Activated T-helper 1 cell treated with anti-CD3 and anti-CD28 coated beads, Interleukin-12 subunit alpha, Interleukin-12 subunit beta, Interleukin-2, Interleukin-4 antibody, amounts not matched to agents 30 ng/mL and 10 ng/mL and 1 ng/mL, durations not matched to agents 14 hours and 24 hours and 36 hours (primary cell): Measurements from ENCODE around the gene NFIB. TPM values are rescaled to one million over a fixed set of nuclear protein-coding genes. Genes with fewer than 3 reads are reported as not detected.

ENCODE experiments used
- DNase-seq: peaks from one replicate; pipeline ENCODE4 v3.0.0; 2021; ENCODE audit warnings: low spot score
- H3K27ac Mint-ChIP-seq: one replicate; pipeline ENCODE4 v1.8.0; 2021; ENCODE audit warnings: mild to moderate bottlenecking, mixed read lengths
- H3K27me3 Mint-ChIP-seq: one replicate; pipeline ENCODE4 v1.8.0; 2022; ENCODE audit warnings: mild to moderate bottlenecking, moderate library complexity, mixed read lengths; ENCODE audit not compliant: insufficient read depth
- H3K36me3 Mint-ChIP-seq: one replicate; pipeline ENCODE4 v1.8.0; 2021; ENCODE audit warnings: low read depth, mixed read lengths
- H3K4me1 Mint-ChIP-seq: one replicate; pipeline ENCODE4 v1.8.0; 2021; ENCODE audit warnings: low read depth, mixed read lengths
- H3K4me3 Mint-ChIP-seq: one replicate; pipeline ENCODE4 v1.8.0; 2021; ENCODE audit warnings: mild to moderate bottlenecking, moderate library complexity, mixed read lengths
- H3K9me3 Mint-ChIP-seq: one replicate; pipeline ENCODE4 v1.8.0; 2021; ENCODE audit warnings: mixed read lengths
- intact Hi-C: fragments of 100-400 bp; cut with micrococcal nuclease; formaldehyde crosslinking; loops from one replicate; pipeline ENCODE4 v1.15.1; 2024
- total RNA-seq: library from RNA; stranded (reverse); gene quantifications from 2 replicates; pipeline ENCODE4 v1.2.3, GENCODE V29; 2022

NFIB gene
- total RNA-seq, 1 donor from 2014 or later: not detected

- Mint-ChIP-seq H3K36me3 (no peaks in the 10 kb centered on the region), H3K27ac (no peak overlapping the region), H3K9me3 (no peaks in the 10 kb centered on the region), H3K4me1 (no peaks in the 10 kb centered on the region), H3K4me3 (no peak overlapping the region), H3K27me3 (no peaks in the 10 kb centered on the region)
- intact Hi-C loops: no loop called here
- no peak for DNase-seq
Measured at GRCh38 chr9:14139287-14139686, 174.7 kb downstream of the NFIB start.

GRCh38 chr9:14136646-14137370, 177.1 kb downstream of the NFIB start:
- Mint-ChIP-seq H3K9me3 (no peaks in the 10 kb centered on the region), H3K27me3 (no peaks in the 10 kb centered on the region), H3K4me1 (no peaks in the 10 kb centered on the region), H3K4me3 (no peak overlapping the region), H3K36me3 (no peaks in the 10 kb centered on the region), H3K27ac (no peak overlapping the region)
- DNase-seq: no peak
- intact Hi-C loops: no loop called here

DNA sequence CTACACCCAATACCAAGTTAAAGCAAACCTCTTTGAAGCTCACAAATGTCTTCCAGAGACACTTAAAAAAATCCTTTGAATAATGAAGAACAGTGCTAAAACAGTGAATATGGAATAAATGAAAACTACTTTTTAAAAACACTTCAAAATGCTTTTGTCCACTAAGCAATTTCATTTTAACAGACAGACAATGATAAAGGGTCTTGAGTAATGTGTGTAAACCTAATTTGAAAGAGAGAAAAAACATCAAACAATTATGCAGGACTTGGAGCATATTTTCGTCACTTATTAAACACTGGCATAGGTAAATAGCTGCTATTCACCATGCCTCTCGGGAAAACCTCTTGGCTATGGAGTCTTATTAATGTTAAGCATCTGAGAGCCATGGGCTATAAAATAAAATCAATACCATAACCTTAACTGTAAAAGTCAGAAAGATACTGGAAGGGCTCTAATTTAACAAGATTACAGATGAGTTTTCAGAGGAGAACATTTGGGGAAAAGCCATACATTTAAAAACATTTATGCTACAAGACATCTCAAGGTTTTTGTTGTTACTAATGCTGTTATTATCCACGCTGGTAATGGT, 177.8 kb downstream of the NFIB start:
- Mint-ChIP-seq H3K36me3 (no peaks in the 10 kb centered on the region), H3K4me1 (no peaks in the 10 kb centered on the region), H3K4me3 (no peak overlapping the region), H3K9me3 (no peaks in the 10 kb centered on the region), H3K27ac (no peak overlapping the region), H3K27me3 (no peaks in the 10 kb centered on the region)
- no peak for DNase-seq
- intact Hi-C loops: no loop called here

DNA sequence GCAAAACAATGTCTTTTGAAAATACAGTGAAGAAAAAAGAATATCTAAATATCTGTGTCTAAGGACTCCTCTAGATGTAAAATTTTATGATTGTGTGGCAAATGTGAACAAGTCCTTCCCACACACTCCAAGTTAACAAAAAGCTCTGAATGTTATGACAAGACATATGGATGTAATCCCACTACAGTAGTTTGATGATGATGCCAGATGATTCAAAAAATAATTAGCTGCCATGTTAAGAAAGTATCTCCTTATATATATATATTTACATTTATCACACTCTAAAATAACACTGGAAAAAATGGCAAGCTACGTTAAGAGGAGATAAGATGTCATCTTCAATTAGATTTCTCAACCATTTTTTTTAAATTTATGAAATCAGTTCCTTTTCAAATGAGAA, 178.5 kb downstream of the NFIB start:
- Mint-ChIP-seq H3K27me3 (no peaks in the 10 kb centered on the region), H3K9me3 (no peaks in the 10 kb centered on the region), H3K4me3 (no peak overlapping the region), H3K4me1 (no peaks in the 10 kb centered on the region), H3K36me3 (no peaks in the 10 kb centered on the region), H3K27ac (no peak overlapping the region)
- intact Hi-C loops: no loop called here
- no peak for DNase-seq

DNA sequence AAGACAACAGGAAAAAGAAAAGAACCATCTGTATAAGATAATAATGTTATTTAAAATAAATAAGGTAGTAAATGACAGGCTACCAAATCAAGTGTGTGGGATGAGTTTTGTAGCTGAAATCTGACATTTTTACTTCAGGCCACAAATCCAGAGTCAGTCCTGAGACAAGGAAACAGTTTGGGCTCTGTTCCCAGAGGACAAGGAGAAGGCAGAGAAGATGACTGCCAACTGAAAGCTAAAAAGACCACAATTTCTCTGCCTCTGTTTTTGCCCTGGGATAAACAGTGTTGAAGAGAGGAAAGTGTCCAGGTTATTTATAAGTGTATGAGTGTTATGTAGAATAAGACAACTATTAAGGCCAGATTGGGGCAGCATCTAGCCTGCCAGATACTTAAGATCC, 180.5 kb downstream of the NFIB start:
- Mint-ChIP-seq H3K27me3 (no peaks in the 10 kb centered on the region), H3K27ac (no peak overlapping the region), H3K4me3 (no peak overlapping the region), H3K9me3 (no peaks in the 10 kb centered on the region), H3K4me1 (no peaks in the 10 kb centered on the region), H3K36me3 (no peaks in the 10 kb centered on the region)
- DNase-seq: no peak
- intact Hi-C loops: no loop called here

GRCh38 chr9:14132775-14133174, 181.2 kb downstream of the NFIB start:
- no peaks in the 10 kb centered on the region for H3K9me3 Mint-ChIP-seq
- no peak overlapping the region for H3K4me3 Mint-ChIP-seq
- H3K36me3 Mint-ChIP-seq: no peaks in the 10 kb centered on the region
- H3K4me1 Mint-ChIP-seq: no peaks in the 10 kb centered on the region
- DNase-seq: no peak
- H3K27me3 Mint-ChIP-seq: no peaks in the 10 kb centered on the region
- intact Hi-C loops: no loop called here
- H3K27ac Mint-ChIP-seq: no peak overlapping the region

- no peak overlapping the region for H3K27ac Mint-ChIP-seq
- H3K36me3 Mint-ChIP-seq: no peaks in the 10 kb centered on the region
- no peaks in the 10 kb centered on the region for H3K27me3 Mint-ChIP-seq
- intact Hi-C loops: no loop called here
- H3K4me3 Mint-ChIP-seq: no peak overlapping the region
- no peak for DNase-seq
- no peaks in the 10 kb centered on the region for H3K9me3 Mint-ChIP-seq
- no peaks in the 10 kb centered on the region for H3K4me1 Mint-ChIP-seq
Measured at GRCh38 chr9:14131356-14132088, 182.4 kb downstream of the NFIB start.

- no peak overlapping the region for H3K4me3 Mint-ChIP-seq
- no peaks in the 10 kb centered on the region for H3K9me3 Mint-ChIP-seq
- no peaks in the 10 kb centered on the region for H3K4me1 Mint-ChIP-seq
- intact Hi-C loops: no loop called here
- H3K36me3 Mint-ChIP-seq: no peaks in the 10 kb centered on the region
- no peak for DNase-seq
- H3K27ac Mint-ChIP-seq: no peak overlapping the region
- no peaks in the 10 kb centered on the region for H3K27me3 Mint-ChIP-seq
Measured at GRCh38 chr9:14127656-14128055, 186.3 kb downstream of the NFIB start.

DNA sequence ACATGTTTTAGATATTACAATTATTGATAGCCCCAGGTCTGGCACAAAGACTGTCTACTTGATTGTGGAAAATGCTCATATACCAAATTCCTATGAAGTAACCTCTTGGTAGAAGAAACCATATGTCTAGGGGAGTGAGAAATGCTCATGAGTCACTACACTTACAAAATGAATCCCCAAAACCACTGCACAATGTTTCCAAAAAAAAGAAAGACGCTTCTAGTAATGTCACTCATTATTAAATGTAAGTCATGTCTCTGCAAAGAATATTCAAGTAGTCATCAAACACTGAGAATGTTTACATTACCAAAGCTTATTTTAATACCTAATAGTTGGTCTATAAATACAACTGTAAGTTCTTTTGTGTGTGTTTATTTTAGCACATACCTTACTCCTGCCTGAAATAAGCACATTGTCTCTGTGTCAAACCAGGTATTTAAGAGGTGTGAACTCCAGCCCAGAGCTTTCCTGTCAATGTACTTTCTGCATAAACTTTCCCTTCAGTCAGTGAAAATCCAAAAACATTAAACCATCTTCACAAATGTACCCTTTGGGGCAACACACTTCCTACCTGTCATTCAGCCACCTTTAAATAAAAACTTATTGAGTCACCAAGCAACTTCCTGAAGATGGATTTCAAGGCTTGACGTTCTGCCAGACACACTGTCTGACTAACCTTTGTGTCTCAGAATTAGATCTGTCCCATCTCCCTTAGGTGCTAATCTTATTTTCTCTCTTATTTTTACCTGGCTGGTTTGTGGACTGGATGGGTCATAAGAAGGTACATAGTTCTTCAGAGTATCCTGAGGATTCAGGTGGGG, 194.0 kb downstream of the NFIB start:
- no peaks in the 10 kb centered on the region for H3K9me3 Mint-ChIP-seq
- H3K36me3 Mint-ChIP-seq: no peaks in the 10 kb centered on the region
- no peak overlapping the region for H3K4me3 Mint-ChIP-seq
- intact Hi-C loops: no loop called here
- no peak overlapping the region for H3K27ac Mint-ChIP-seq
- no peaks in the 10 kb centered on the region for H3K27me3 Mint-ChIP-seq
- no peaks in the 10 kb centered on the region for H3K4me1 Mint-ChIP-seq
- no peak for DNase-seq

DNA sequence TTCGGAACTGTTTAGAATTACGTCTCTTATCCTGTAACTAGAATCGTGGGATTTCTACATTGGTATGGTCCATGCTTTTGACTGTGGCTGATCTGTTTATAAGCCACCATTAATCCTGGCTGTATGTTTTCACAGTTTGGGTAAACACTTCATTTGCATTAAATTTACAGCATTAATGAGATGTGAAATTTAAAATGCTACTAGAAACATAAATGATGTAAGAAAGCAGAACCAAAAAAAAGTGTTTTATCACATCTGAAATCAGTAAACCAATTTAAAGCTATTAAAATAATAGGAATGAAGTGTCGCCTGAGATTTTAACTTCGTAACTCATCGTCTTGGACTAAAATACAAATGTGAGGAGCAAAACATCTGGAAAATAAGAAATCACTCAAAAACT, 201.7 kb downstream of the NFIB start:
- Mint-ChIP-seq H3K4me1 (no peaks in the 10 kb centered on the region), H3K27me3 (no peaks in the 10 kb centered on the region), H3K36me3 (no peaks in the 10 kb centered on the region)

DNA sequence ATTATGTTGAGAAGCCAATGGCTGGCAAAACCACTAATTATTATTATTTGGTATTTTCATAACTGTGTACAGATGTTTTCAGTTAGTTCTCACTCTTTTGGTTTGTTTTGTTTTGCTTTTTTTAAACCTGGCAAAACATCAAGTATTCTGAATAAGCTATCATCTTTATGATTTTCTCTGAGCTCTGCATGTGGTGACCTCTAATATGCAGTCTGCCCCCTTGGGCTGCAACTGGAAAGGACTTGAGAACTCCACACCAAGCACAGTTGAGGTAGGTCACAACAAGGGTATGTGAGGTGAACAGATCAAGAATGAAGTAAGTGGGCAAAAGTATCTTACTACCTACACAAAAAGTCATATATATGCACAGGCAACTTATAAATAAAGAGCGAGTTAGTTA, 202.2 kb downstream of the NFIB start:
- no peak for DNase-seq
- no peak overlapping the region for H3K4me3 Mint-ChIP-seq
- no peaks in the 10 kb centered on the region for H3K9me3 Mint-ChIP-seq
- H3K36me3 Mint-ChIP-seq: no peaks in the 10 kb centered on the region
- no peaks in the 10 kb centered on the region for H3K27me3 Mint-ChIP-seq
- no peaks in the 10 kb centered on the region for H3K4me1 Mint-ChIP-seq
- no peak overlapping the region for H3K27ac Mint-ChIP-seq
- intact Hi-C loops: no loop called here

More for the DNA sequence above, 201.7 kb downstream of the NFIB start:
- intact Hi-C loops: no loop called here
- Mint-ChIP-seq H3K27ac (no peak overlapping the region), H3K4me3 (no peak overlapping the region), H3K9me3 (no peaks in the 10 kb centered on the region)
- no peak for DNase-seq

DNA sequence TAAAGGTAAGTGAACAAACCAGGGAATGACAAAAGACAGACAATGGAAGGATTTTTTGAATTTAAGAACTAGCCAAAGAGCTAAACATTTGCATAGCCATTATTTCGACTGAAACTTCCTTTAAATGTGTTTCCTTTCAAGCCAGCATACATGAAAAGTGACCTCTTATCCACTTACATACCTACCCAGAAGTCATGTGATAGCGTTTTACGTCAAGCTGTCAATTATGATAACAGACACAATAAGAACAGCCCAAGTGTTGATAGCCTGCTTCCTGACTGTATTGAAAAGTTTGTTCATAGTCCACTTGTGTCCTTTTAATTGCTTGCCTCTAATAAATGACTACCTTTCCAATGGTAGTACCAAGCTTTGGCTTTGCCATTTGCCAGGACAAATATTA, 206.0 kb downstream of the NFIB start:
- H3K4me1 Mint-ChIP-seq: no peaks in the 10 kb centered on the region
- H3K36me3 Mint-ChIP-seq: no peaks in the 10 kb centered on the region
- no peak overlapping the region for H3K4me3 Mint-ChIP-seq
- no peaks in the 10 kb centered on the region for H3K9me3 Mint-ChIP-seq
- no peaks in the 10 kb centered on the region for H3K27me3 Mint-ChIP-seq
- no peak overlapping the region for H3K27ac Mint-ChIP-seq
- DNase-seq: no peak
- intact Hi-C loops: no loop called here

GRCh38 chr9:14107495-14107894, 206.4 kb downstream of the NFIB start:
- Mint-ChIP-seq H3K36me3 (no peaks in the 10 kb centered on the region), H3K9me3 (no peaks in the 10 kb centered on the region), H3K4me3 (no peak overlapping the region), H3K27me3 (no peaks in the 10 kb centered on the region), H3K4me1 (no peaks in the 10 kb centered on the region), H3K27ac (no peak overlapping the region)
- intact Hi-C loops: no loop called here
- no peak for DNase-seq
